H1 (cell line): ENCODE data around the gene BAZ1B. TPM values are rescaled to one million over a fixed set of nuclear protein-coding genes. Genes with fewer than 3 reads are reported as not detected.

Experiments used
- CTCF ChIA-PET: fragments of 300-600 bp; sonication (Branson Sonifier 250); formaldehyde crosslinking; loops from one replicate; lab custom pipeline; 2021; ENCODE audit not compliant: partially characterized antibody; lab: Charles Lee
- POLR2A ChIA-PET: fragments of 300-600 bp; sonication (Branson Sonifier 250); formaldehyde crosslinking; loops from one replicate; lab custom pipeline; 2021; ENCODE audit warnings: inconsistent platforms; ENCODE audit not compliant: partially characterized antibody; lab: Charles Lee
- DNase-seq, 2 experiments: peaks; one replicate each; pipeline versions ENCODE4 v3.0.0 to v3.0.0-alpha.2; 2010 to 2022; ENCODE audit warnings: low spot score in 2 of 2, low read depth in 1 of 2, mixed read lengths in 1 of 2
- FAIRE-seq: peaks from 2 replicates; lab custom pipeline; 2011; peaks lifted over from hg19 to GRCh38; lab: Jason Lieb, UNC
- H2AFZ ChIP-seq: 2 replicates; pipeline ENCODE4 v1.8.1; 2012; ENCODE audit warnings: low read length, inconsistent platforms
- H2AK5ac ChIP-seq: 2 replicates; pipeline ENCODE4 v1.6.1; 2013; ENCODE audit warnings: low read depth, low read length
- H2BK120ac ChIP-seq: replicated peaks from 2 replicates; pipeline ENCODE3; 2013; ENCODE audit warnings: low read depth, low read length, inconsistent platforms
- H2BK12ac ChIP-seq: 2 replicates; pipeline ENCODE4 v1.6.1; 2013; ENCODE audit warnings: low read depth, low read length
- H2BK15ac ChIP-seq: 2 replicates; pipeline ENCODE4 v1.6.1; 2013; ENCODE audit warnings: low read length
- H2BK20ac ChIP-seq: 2 replicates; pipeline ENCODE4 v1.6.1; 2013; ENCODE audit warnings: low read length
- H2BK5ac ChIP-seq: 2 replicates; pipeline ENCODE4 v1.6.1; 2013; ENCODE audit warnings: low read depth, low read length
- H3K14ac ChIP-seq: 2 replicates; pipeline ENCODE4 v1.6.1; 2013; ENCODE audit warnings: inconsistent platforms; ENCODE audit not compliant: insufficient read length
- H3K18ac ChIP-seq: 2 replicates; pipeline ENCODE4 v1.6.1; 2013; ENCODE audit warnings: low read length; ENCODE audit errors: extremely low read depth
- H3K23ac ChIP-seq: 2 replicates; pipeline ENCODE4 v1.6.1; 2013; ENCODE audit warnings: inconsistent platforms; ENCODE audit not compliant: insufficient read length
- H3K23me2 ChIP-seq: 2 replicates; pipeline ENCODE4 v1.6.1; 2013; ENCODE audit warnings: low read depth, low read length
- H3K27ac ChIP-seq: 2 replicates; pipeline ENCODE4 v1.6.1; 2011; ENCODE audit warnings: low read depth, low read length, inconsistent platforms
- H3K27me3 ChIP-seq, 4 experiments: replicated peaks in 1 of 4; 1 replicate in 1 of 4; 2 replicates in 3 of 4; pipeline versions ENCODE4 v1.6.1 to v1.8.1; 2011 to 2013; ENCODE audit warnings: low read length in 3 of 4, mild to moderate bottlenecking in 3 of 4, inconsistent platforms in 2 of 4, mixed read lengths in 2 of 4, moderate library complexity in 1 of 4; ENCODE audit not compliant: control insufficient read depth in 3 of 4, insufficient read depth in 3 of 4; ENCODE audit errors: extremely low read depth in 1 of 4
- H3K36me3 ChIP-seq, 4 experiments: 2 replicates each; pipeline versions ENCODE4 v1.6.1 to v1.8.1; 2011 to 2013; ENCODE audit warnings: mild to moderate bottlenecking in 4 of 4, low read length in 3 of 4, moderate library complexity in 2 of 4, control low read depth in 1 of 4, inconsistent platforms in 1 of 4; ENCODE audit not compliant: insufficient read depth in 4 of 4, control insufficient read depth in 2 of 4
- H3K4ac ChIP-seq: replicated peaks from 2 replicates; pipeline ENCODE3; 2013; ENCODE audit warnings: low read length, low read depth, mixed read lengths, inconsistent platforms; ENCODE audit not compliant: insufficient read length
- H3K4me1 ChIP-seq, 4 experiments: replicated peaks in 1 of 4; 1 replicate in 1 of 4; 2 replicates in 3 of 4; pipeline versions ENCODE4 v1.6.1 to v1.8.1; 2011 to 2013; ENCODE audit warnings: low read length in 3 of 4, inconsistent platforms in 2 of 4, mixed read lengths in 1 of 4; ENCODE audit not compliant: insufficient read depth in 4 of 4, control insufficient read depth in 3 of 4
- H3K4me2 ChIP-seq, 2 experiments: 2 replicates each; pipeline versions ENCODE4 v1.6.1 to v1.8.1; 2011 to 2013; ENCODE audit warnings: low read depth in 2 of 2, low read length in 2 of 2, control low read depth in 1 of 2, inconsistent platforms in 1 of 2, mild to moderate bottlenecking in 1 of 2; ENCODE audit not compliant: insufficient read depth in 1 of 2
- H3K4me3 ChIP-seq, 4 experiments: fragments of 200-600, 300-600 bp in 1 of 4; sonication (generic), shearing (Covaris generic), sonication (Bioruptor Twin) in 1 of 4; 2 replicates each; pipeline versions ENCODE4 v1.5.1 to v1.8.1; 2011 to 2016; ENCODE audit warnings: low read length in 4 of 4, low read depth in 3 of 4, control low read depth in 2 of 4, inconsistent platforms in 2 of 4, mild to moderate bottlenecking in 2 of 4, mixed read lengths in 1 of 4, moderate library complexity in 1 of 4; ENCODE audit not compliant: insufficient read depth in 2 of 4; ENCODE audit errors: extremely low read depth in 1 of 4
- H3K56ac ChIP-seq: replicated peaks from 2 replicates; pipeline ENCODE3; 2013; ENCODE audit warnings: low read depth, mild to moderate bottlenecking, mixed read lengths, low read length, inconsistent platforms; ENCODE audit not compliant: insufficient read length
- H3K79me1 ChIP-seq: 2 replicates; pipeline ENCODE4 v1.6.1; 2013; ENCODE audit warnings: low read depth, low read length, control low read depth
- H3K79me2 ChIP-seq, 2 experiments: 2 replicates each; pipeline versions ENCODE4 v1.6.1 to v1.8.1; 2012 to 2013; ENCODE audit warnings: low read length in 2 of 2, mild to moderate bottlenecking in 2 of 2, inconsistent platforms in 1 of 2; ENCODE audit not compliant: insufficient read depth in 2 of 2, control insufficient read depth in 1 of 2
- H3K9ac ChIP-seq, 4 experiments: replicated peaks in 1 of 4; 1 replicate in 1 of 4; 2 replicates in 3 of 4; pipeline versions ENCODE4 v1.6.1 to v1.8.1; 2011 to 2013; ENCODE audit warnings: low read depth in 3 of 4, low read length in 3 of 4, control low read depth in 2 of 4, mild to moderate bottlenecking in 2 of 4, moderate library complexity in 2 of 4, inconsistent platforms in 1 of 4; ENCODE audit errors: extremely low read depth in 1 of 4
- H3K9me3 ChIP-seq, 2 experiments: 2 replicates each; pipeline versions ENCODE4 v1.6.1 to v1.8.1; 2012 to 2013; ENCODE audit warnings: mild to moderate bottlenecking in 2 of 2, moderate library complexity in 2 of 2, control low read depth in 1 of 2, inconsistent platforms in 1 of 2, low read depth in 1 of 2, low read length in 1 of 2, mixed read lengths in 1 of 2; ENCODE audit not compliant: insufficient read depth in 2 of 2
- H4K20me1 ChIP-seq, 2 experiments: replicated peaks in 1 of 2; 2 replicates each; pipeline versions ENCODE3 to v1.8.1; 2011 to 2013; ENCODE audit warnings: inconsistent platforms in 2 of 2, low read length in 2 of 2, mild to moderate bottlenecking in 1 of 2; ENCODE audit not compliant: insufficient read depth in 2 of 2, control insufficient read depth in 1 of 2
- H4K5ac ChIP-seq: 2 replicates; pipeline ENCODE4 v1.6.1; 2013; ENCODE audit warnings: low read length, low read depth, mixed read lengths, inconsistent platforms; ENCODE audit not compliant: insufficient read length
- H4K8ac ChIP-seq: 2 replicates; pipeline ENCODE4 v1.8.0; 2013; ENCODE audit warnings: mild to moderate bottlenecking, moderate library complexity, low read length, inconsistent platforms; ENCODE audit not compliant: insufficient read depth; ENCODE audit errors: extremely low read depth
- H4K91ac ChIP-seq: replicated peaks from 2 replicates; pipeline ENCODE3; 2013; ENCODE audit warnings: low read length, mixed read lengths, inconsistent platforms; ENCODE audit not compliant: insufficient read length
- BACH1 ChIP-seq: IDR thresholded peaks from 2 replicates; pipeline ENCODE4 v1.6.1; 2012; ENCODE audit warnings: low read length, improper control_type of control experiment
- BCL11A ChIP-seq, 2 experiments: IDR thresholded peaks; one replicate each; pipeline ENCODE4 v1.6.1; 2011; ENCODE audit warnings: low read depth in 2 of 2, low read length in 2 of 2, mild to moderate bottlenecking in 2 of 2
- BRCA1 ChIP-seq: IDR thresholded peaks from 2 replicates; pipeline ENCODE4 v1.6.1; 2012; ENCODE audit warnings: low read depth, low read length, improper control_type of control experiment
- HDAC2 ChIP-seq, 2 experiments: fragments of 300-600 bp in 1 of 2; sonication (generic) in 1 of 2; IDR thresholded peaks; 2 replicates each; pipeline ENCODE4 v1.6.1; 2011 to 2012; ENCODE audit warnings: low read depth in 2 of 2, low read length in 2 of 2, mild to moderate bottlenecking in 2 of 2, moderate library complexity in 2 of 2, borderline replicate concordance in 1 of 2, inconsistent platforms in 1 of 2
- KDM5A ChIP-seq: fragments of 200-600 bp; IDR thresholded peaks from 2 replicates; pipeline ENCODE4 v1.7.1; 2012; ENCODE audit warnings: mild to moderate bottlenecking, low read length, inconsistent platforms, mixed read lengths
- RXRA ChIP-seq: IDR thresholded peaks from 2 replicates; pipeline ENCODE4 v1.6.1; 2011; ENCODE audit warnings: low read depth, mild to moderate bottlenecking, low read length, moderate library complexity; ENCODE audit not compliant: insufficient read depth
- SAP30 ChIP-seq: fragments of 300-600 bp; sonication (generic); IDR thresholded peaks from 2 replicates; pipeline ENCODE4 v1.7.1; 2012; ENCODE audit warnings: low read length, moderate library complexity, mild to moderate bottlenecking, inconsistent platforms; ENCODE audit not compliant: insufficient read depth, insufficient replicate concordance
- SIN3A ChIP-seq, 2 experiments: IDR thresholded peaks in 1 of 2; conservative IDR thresholded peaks in 1 of 2; 2 replicates each; pipeline ENCODE4 v1.6.1; 2011 to 2012; ENCODE audit warnings: low read length in 2 of 2, improper control_type of control experiment in 1 of 2, low read depth in 1 of 2, mild to moderate bottlenecking in 1 of 2
- SP2 ChIP-seq: IDR thresholded peaks from 2 replicates; pipeline ENCODE4 v1.6.1; 2012; ENCODE audit warnings: mild to moderate bottlenecking, low read length, inconsistent platforms
- SUZ12 ChIP-seq: fragments of 200-600 bp; sonication (generic); IDR thresholded peaks from 2 replicates; pipeline ENCODE4 v1.6.1; 2012; ENCODE audit warnings: mild to moderate bottlenecking, inconsistent platforms, low read length, moderate library complexity, mixed read lengths
- TAF7 ChIP-seq: optimal IDR thresholded peaks from 2 replicates; pipeline ENCODE3; 2011; ENCODE audit warnings: low read depth, mild to moderate bottlenecking, inconsistent platforms, low read length, moderate library complexity, borderline replicate concordance
- ZNF274 ChIP-seq: IDR thresholded peaks from 2 replicates; pipeline ENCODE4 v1.7.0; 2012; ENCODE audit warnings: low read length, borderline replicate concordance; ENCODE audit errors: extremely low read depth
- WGBS, 2 experiments: shearing (Covaris generic) in 1 of 2; methylation state at CpG; one replicate each; pipeline versions ENCODE4 v1.1.6 to v1.1.7; 2013 to 2015; ENCODE audit warnings: low lambda C conversion rate in 2 of 2, mixed read lengths in 2 of 2, inconsistent platforms in 1 of 2, low coverage in 1 of 2, missing lambda C conversion rate in 1 of 2; ENCODE audit not compliant: insufficient replicate concordance in 2 of 2, insufficient coverage in 1 of 2, insufficient read length in 1 of 2; ENCODE audit errors: extremely low coverage in 1 of 2, missing lambda C conversion rate in 1 of 2; 5-methylcytosine and 5-hydroxymethylcytosine counted together
- polyA plus RNA-seq, 7 experiments: library from polyadenylated mRNA; depleted of rRNA in 3 of 7; stranded (reverse) in 5 of 7; unstranded in 2 of 7; fragments of >200 nt in 5 of 7; fragments of 200-250 nt in 2 of 7; gene quantifications; 1 replicate in 5 of 7; 2 replicates in 1 of 7; 4 replicates in 1 of 7; pipeline versions ENCODE4 v1.2.1 to v1.2.3, GENCODE V29; 2011 to 2013; ENCODE audit warnings: missing spikeins in 2 of 7, mixed read lengths in 2 of 7
- total RNA-seq: library from RNA; stranded (reverse); fragmentation: NEBNext Ultra II Directional; extraction: Animal tissue kit (Norgen Biotek cat#: 25700); gene quantifications from 2 replicates; pipeline ENCODE4 v1.2.1, GENCODE V29; 2021

The BAZ1B gene
- total and polyA plus RNA-seq, 2 of the 8 experiments (the other 6 are each of a cell fraction or from before 2014, with no cell fraction given): 21.0 to 86.8 TPM

DNA sequence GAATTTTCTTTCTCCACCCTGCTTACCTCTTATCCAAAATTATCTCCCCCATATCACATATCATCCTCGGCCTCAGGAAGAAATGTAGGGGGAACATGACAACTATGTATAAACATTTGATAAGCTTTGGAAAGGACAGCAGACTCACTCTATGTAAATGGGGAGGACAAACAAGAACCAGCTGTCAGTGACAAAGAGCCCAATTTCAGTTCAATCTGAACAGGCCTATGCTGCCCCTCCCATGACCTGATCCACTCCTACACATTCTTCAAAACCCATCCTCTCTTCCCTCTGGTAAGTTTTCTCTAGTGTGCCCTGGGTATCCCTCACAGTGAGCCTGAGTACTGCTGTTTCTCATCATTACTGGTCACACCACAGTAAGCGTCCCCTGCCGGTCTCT lies 67.7 kb downstream of the BAZ1B start:
- Histone ChIP-seq H3K18ac (no peak overlapping the region), H3K9ac (no peak overlapping the region), H2BK15ac (no peak overlapping the region), H3K9me3 (no peaks in the 10 kb centered on the region), H3K4ac (no peak overlapping the region), H3K4me3 (no peak overlapping the region), H2AFZ (no peak overlapping the region), H4K8ac (no peak overlapping the region), H3K27ac (no peak overlapping the region), H3K23ac (no peak overlapping the region), H3K14ac (no peak overlapping the region), H3K27me3 (no peaks in the 10 kb centered on the region), H2BK120ac (no peak overlapping the region), H3K79me2 (no peaks in the 10 kb centered on the region; a peak in 1 of 4 replicates), H3K23me2 (no peaks in the 10 kb centered on the region), H3K56ac (no peak overlapping the region), H4K20me1 (peaks cover 6 to 8% of the 10 kb centered on the region in 2 experiments), H3K36me3 (peaks cover 27 to 81% (median 47%) of the 10 kb centered on the region in 4 experiments), H2BK5ac (no peak overlapping the region), H2BK20ac (no peak overlapping the region), H4K5ac (no peak overlapping the region), H2AK5ac (no peak overlapping the region), H3K79me1 (no peaks in the 10 kb centered on the region; the same call in 1 of the 2 replicates), H3K4me2 (no peak overlapping the region), H4K91ac (no peak overlapping the region), H2BK12ac (no peak overlapping the region), H3K4me1 (no peaks in the 10 kb centered on the region)
- FAIRE-seq: no peak
- WGBS, 2 experiments: 91% methylated on average over 3 of the region's 3 CpGs; no CpG with 5 or more reads in 1 of the 2 experiments
- TF ChIP-seq KDM5A (no peak), SP2 (no peak), HDAC2 (IDR thresholded peaks at IDR 0.05; ENCODE audit: borderline replicate concordance in 1 of 2, low read depth in 2 of 2, low read length in 2 of 2) (no peak), BRCA1 (no peak), ZNF274 (no peak), SUZ12 (no peak), TAF7 (no peak), SAP30 (no peak), BACH1 (no peak), SIN3A (conservative IDR thresholded peaks at IDR 0.05 in 1 of 2, IDR thresholded peaks at IDR 0.05 in 1 of 2; ENCODE audit: low read depth in 1 of 2, low read length in 2 of 2) (no peak), BCL11A (IDR thresholded peaks at IDR 0.05; ENCODE audit: low read depth in 2 of 2, low read length in 2 of 2) (no peak), RXRA (no peak)
- ChIA-PET POLR2A (no interaction called here), CTCF (interaction anchor here (0.6 to 3.6 kb wide), 2 partner anchors 12 to 32 kb away, joined by 4 to 26 read pairs; no protein-coding TSS in a partner anchor)
- no peak for DNase-seq
